Activated naive CD8-positive, alpha-beta T cell treated with anti-CD3 and anti-CD28 coated beads for 36 hours (primary cell): ENCODE results near the gene NFIB. TPM values are rescaled to one million over a fixed set of nuclear protein-coding genes. Genes with fewer than 3 reads are reported as not detected.

Source experiments
- DNase-seq: peaks from one replicate; pipeline ENCODE4 v3.0.0; 2021
- H3K27ac Mint-ChIP-seq: one replicate; pipeline ENCODE4 v1.8.0; 2022; ENCODE audit warnings: mild to moderate bottlenecking, moderate library complexity, mixed read lengths
- H3K27me3 Mint-ChIP-seq: one replicate; pipeline ENCODE4 v1.8.0; 2022; ENCODE audit warnings: mild to moderate bottlenecking, mixed read lengths
- H3K36me3 Mint-ChIP-seq: one replicate; pipeline ENCODE4 v1.8.0; 2021; ENCODE audit warnings: mild to moderate bottlenecking, mixed read lengths
- H3K4me1 Mint-ChIP-seq: one replicate; pipeline ENCODE4 v1.8.0; 2021; ENCODE audit warnings: mixed read lengths
- H3K4me3 Mint-ChIP-seq: one replicate; pipeline ENCODE4 v1.8.0; 2022; ENCODE audit warnings: mild to moderate bottlenecking, moderate library complexity, mixed read lengths
- H3K9me3 Mint-ChIP-seq: one replicate; pipeline ENCODE4 v1.8.0; 2022; ENCODE audit warnings: mixed read lengths
- total RNA-seq, 2 experiments: library from RNA; stranded (reverse); gene quantifications; one replicate each; pipeline ENCODE4 v1.2.3, GENCODE V29; 2021

Gene NFIB
- total RNA-seq, 2 experiments from 2014 or later: not detected

DNA sequence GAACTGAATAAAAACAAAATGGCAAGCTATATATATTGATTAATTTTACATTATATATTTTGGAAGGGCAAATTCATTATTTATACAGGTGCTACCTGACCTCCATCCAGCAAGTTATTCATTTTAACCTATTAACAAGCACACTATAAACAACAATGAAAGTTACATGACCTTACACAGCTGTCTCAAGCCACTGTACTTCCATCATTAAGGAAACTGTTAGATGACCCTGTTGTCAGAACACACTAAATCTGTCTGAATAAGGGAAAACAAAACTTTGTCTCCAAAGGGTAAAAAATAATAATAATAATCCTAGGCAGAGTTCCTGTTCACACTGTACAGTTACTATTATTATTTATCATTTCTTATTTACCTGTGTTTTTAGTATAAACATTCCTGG, 44.0 kb downstream of the NFIB start:
- H3K36me3 Mint-ChIP-seq: no peaks in the 10 kb centered on the region
- H3K27ac Mint-ChIP-seq: no peak overlapping the region
- no peaks in the 10 kb centered on the region for H3K4me1 Mint-ChIP-seq
- H3K9me3 Mint-ChIP-seq: no peaks in the 10 kb centered on the region
- no peak for DNase-seq
- H3K4me3 Mint-ChIP-seq: no peak overlapping the region
- peaks cover 28% of the 10 kb centered on the region for H3K27me3 Mint-ChIP-seq

DNA sequence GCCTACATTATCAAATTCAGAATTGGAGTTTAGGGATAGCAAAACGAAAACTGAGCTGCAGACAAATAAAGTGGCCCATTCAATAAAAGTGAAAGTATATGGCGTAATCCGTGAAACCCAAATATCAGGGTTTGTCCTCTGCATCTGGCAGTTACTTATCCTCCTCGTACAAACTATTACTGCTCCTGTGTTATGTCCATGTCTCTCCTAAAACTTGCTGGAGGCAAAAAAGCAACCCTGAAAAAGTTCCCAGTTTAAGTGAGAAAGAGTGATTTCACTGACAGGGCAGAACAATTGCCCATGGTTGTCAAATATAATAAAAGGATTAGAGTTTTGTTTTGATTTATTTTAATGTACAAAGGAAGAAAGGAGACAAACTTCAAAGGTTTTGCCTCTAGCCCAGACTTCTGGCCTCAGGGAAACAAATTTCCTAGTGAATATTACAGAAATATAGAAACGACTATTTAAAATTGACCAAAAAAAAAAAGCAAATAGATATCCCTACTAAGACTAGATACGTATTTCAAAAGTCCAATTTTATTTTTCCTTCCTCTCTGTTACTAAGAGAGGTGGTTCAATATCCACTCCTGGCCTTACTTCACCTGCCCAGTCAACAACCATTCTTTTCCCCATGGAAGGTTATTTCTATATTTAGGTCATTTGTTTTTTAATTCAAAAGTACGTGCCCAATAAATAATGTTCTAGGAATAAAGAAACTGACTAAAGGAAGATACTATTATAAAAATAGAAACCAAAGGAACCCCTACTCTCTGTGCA, 50.0 kb downstream of the NFIB start:
- Mint-ChIP-seq H3K27ac (no peak overlapping the region), H3K4me1 (no peaks in the 10 kb centered on the region), H3K27me3 (no peaks in the 10 kb centered on the region), H3K36me3 (no peaks in the 10 kb centered on the region), H3K9me3 (no peaks in the 10 kb centered on the region), H3K4me3 (no peak overlapping the region)
- DNase-seq: no peak

DNA sequence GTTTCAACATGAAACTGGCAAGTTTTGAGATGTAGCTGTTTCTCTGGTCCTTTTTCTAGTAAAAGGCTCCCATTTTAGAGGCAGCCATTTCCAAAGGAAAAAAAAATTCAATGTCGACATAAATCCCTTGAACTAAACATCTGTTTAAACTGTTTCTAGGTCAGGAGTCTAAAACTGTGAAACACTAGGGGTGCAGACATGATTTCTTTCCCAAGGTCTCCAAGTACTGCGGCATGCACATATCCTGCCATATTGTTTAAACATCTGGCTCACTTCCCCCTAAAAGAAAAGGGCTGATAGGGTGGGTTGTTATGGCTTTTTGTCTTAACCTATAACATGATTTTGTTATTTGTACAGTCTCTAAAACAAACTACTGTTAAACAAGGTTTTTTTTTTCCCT, 51.1 kb downstream of the NFIB start:
- no peak overlapping the region for H3K4me3 Mint-ChIP-seq

DNA sequence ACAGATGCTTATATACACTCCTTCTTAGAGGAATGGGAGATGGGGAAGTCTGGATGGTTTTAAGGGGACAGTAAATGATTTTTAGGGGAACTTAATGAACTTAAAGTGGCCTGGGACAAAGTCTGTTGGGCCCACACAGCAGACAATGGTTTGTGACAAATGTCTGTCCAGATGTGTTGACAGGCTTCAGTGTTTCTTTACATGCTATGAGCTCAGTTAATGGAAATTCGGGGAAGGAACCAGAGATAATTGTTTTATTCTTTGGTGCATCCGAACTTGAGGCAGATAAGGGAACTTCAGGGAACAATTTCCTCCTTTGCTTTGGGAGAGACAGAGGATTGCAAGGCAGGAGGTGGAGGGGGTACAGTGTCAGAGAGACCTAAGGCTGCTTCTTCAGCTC, 52.3 kb downstream of the NFIB start:
- no peaks in the 10 kb centered on the region for H3K27me3 Mint-ChIP-seq
- no peak overlapping the region for H3K4me3 Mint-ChIP-seq
- H3K27ac Mint-ChIP-seq: no peak overlapping the region
- H3K9me3 Mint-ChIP-seq: no peaks in the 10 kb centered on the region
- no peaks in the 10 kb centered on the region for H3K36me3 Mint-ChIP-seq
- no peaks in the 10 kb centered on the region for H3K4me1 Mint-ChIP-seq
- DNase-seq: no peak

More for the DNA sequence above, 51.1 kb downstream of the NFIB start:
- no peak overlapping the region for H3K27ac Mint-ChIP-seq
- H3K36me3 Mint-ChIP-seq: no peaks in the 10 kb centered on the region
- no peaks in the 10 kb centered on the region for H3K27me3 Mint-ChIP-seq
- H3K4me1 Mint-ChIP-seq: no peaks in the 10 kb centered on the region
- DNase-seq: no peak
- H3K9me3 Mint-ChIP-seq: no peaks in the 10 kb centered on the region

DNA sequence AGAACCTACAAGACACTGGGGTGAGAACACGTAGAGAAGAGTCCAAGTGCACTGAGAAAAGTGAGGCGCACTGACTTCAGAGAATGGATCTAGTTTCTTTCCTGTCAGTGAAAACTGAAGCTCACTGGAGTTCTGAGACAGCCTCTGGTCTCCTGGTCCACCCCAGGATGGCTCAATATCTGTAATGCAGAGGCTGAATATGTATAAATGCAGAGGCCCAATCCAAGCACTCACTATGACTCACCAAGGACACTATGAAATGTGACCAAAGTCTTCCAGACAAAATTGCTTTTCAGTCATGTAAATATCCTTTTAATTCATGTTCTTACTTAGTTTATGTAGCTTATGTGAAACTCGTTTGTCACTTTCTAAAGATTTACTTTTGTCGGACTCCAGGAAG, 53.8 kb downstream of the NFIB start:
- no peaks in the 10 kb centered on the region for H3K27me3 Mint-ChIP-seq
- no peaks in the 10 kb centered on the region for H3K4me1 Mint-ChIP-seq
- H3K4me3 Mint-ChIP-seq: no peak overlapping the region
- no peak overlapping the region for H3K27ac Mint-ChIP-seq
- no peak for DNase-seq
- H3K9me3 Mint-ChIP-seq: no peaks in the 10 kb centered on the region
- no peaks in the 10 kb centered on the region for H3K36me3 Mint-ChIP-seq

DNA sequence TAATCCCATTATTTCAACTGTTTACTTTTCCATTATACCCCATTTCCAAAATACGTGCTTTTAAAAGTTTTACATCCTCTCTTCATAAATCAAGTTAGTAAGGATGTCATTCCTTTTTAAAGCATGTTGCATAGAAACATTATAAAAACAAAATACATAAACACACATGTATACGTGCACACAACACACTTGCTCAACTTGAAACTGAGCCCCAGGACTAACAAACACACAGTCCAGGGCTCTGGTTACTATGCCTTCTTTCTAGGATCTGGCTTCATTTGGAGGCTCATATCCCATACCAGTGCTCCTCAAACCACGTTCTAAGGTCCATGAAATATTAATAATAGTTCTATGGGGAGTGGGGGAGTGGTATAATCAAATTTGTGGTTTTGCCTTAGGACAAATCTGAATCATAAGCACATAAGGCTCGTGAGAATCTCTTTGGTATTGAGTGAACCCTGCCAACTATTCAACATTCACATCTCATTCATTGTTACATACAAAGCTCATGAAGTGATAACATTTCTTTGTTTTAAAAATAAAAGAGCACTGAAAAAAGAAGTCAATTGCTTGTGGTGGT, 55.2 kb downstream of the NFIB start:
- Mint-ChIP-seq H3K27ac (no peak overlapping the region), H3K36me3 (no peaks in the 10 kb centered on the region), H3K4me1 (no peaks in the 10 kb centered on the region), H3K9me3 (no peaks in the 10 kb centered on the region), H3K4me3 (no peak overlapping the region), H3K27me3 (no peaks in the 10 kb centered on the region)
- DNase-seq: no peak

DNA sequence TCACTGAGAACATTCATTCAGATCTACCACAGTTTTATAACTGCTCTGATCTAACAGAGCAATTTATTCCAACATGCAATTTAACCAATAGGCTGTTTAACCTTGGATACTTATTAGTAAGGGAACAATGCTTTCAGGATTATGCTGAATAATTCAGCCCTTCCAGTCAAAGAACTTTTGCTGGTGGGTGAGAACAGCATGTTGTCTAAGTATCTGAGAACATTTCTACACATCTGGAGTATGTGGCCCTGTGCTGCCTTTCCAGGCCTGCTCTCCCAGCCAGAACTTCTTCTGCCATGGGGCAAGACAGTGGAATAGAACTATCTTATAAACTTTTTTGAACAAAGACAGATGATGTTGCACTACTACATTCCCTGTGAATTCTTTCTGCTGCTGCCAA, 55.8 kb downstream of the NFIB start:
- no peaks in the 10 kb centered on the region for H3K27me3 Mint-ChIP-seq
- no peaks in the 10 kb centered on the region for H3K9me3 Mint-ChIP-seq
- no peak for DNase-seq
- H3K36me3 Mint-ChIP-seq: no peaks in the 10 kb centered on the region
- no peaks in the 10 kb centered on the region for H3K4me1 Mint-ChIP-seq
- H3K4me3 Mint-ChIP-seq: no peak overlapping the region
- no peak overlapping the region for H3K27ac Mint-ChIP-seq

DNA sequence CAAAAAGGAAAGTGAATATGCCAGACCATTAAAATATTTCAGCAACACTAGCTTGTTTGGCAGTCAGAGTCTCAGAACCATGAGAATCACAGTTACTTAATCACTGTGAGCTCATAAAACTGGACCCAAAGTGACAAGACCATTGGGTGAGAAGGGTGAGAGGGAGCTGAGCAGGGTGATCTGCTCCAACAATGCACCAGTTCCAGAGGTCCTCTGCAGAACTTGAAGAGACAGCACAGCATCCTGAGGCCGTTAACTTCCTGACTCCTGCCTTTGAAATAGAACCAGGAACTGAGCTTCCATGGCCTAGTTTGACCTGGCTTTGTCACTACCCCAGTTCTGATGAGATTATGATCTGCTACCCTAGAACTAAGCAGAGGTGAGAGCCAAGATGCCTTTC, 57.4 kb downstream of the NFIB start:
- no peaks in the 10 kb centered on the region for H3K27me3 Mint-ChIP-seq
- no peak for DNase-seq
- H3K27ac Mint-ChIP-seq: no peak overlapping the region
- no peak overlapping the region for H3K4me3 Mint-ChIP-seq
- H3K36me3 Mint-ChIP-seq: no peaks in the 10 kb centered on the region
- H3K9me3 Mint-ChIP-seq: no peaks in the 10 kb centered on the region
- no peaks in the 10 kb centered on the region for H3K4me1 Mint-ChIP-seq

DNA sequence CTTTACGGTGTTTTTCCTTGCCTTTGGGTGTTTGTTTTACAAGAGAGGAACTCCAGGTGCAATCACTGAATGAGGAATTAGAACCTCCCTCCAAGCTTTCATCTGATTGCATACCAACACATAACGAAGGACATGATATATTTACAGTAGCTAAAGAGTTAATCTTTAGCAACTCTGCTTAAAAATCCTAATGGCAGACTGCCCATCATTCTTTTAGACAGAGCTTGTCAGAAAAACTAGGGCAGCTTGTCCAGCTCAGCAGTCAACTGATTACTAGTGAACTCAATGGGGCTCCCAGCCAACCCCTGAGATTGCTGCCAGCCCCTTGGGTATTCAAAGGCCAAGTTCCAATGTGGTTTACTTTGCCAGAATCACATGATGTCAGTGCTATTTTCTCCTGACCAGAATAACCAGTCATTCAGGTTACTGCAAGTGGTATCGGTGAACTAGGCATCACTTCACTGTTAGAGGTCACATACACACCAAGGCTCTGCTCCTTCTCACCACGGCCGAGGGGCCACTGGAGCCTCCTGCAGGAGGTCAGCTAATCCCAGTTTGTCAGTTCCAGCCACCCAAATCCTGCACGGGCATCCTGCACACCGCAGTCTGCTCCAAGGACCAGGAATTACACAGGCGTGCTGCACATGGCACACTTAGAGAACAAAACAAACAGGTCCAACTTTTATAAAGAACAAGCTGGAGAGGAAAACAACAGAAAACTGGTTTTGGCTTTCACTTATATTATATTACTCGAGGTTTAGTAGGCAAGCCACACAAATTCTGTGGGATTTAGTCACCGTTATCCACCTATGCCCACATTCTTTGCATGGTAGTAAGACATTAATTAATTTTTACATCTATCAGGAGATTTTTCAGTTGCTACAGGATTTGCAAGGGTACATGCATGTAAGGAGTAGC, 62.5 kb downstream of the NFIB start:
- Mint-ChIP-seq H3K27me3 (peaks cover 13% of the 10 kb centered on the region), H3K4me3 (no peak overlapping the region), H3K27ac (no peak overlapping the region), H3K4me1 (no peaks in the 10 kb centered on the region), H3K9me3 (no peaks in the 10 kb centered on the region), H3K36me3 (no peaks in the 10 kb centered on the region)
- no peak for DNase-seq

DNA sequence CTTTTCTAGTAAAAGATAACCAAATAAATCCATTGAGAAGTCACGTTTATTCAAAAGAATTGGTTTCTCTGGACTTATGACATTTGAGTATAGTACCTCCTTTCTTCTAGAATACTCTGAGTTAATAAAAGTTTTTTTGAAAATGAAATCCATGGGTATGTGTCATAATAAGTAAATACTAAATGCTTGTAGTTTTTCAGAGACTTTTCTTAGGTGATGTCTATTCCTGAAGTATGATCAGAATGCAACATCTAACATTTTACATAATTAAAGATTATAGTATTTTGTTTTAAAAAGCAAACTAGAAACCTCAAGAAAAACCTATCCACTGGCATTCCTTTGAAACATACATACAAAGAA, 63.2 kb downstream of the NFIB start:
- H3K4me3 Mint-ChIP-seq: no peak overlapping the region
- peaks cover 13% of the 10 kb centered on the region for H3K27me3 Mint-ChIP-seq
- DNase-seq: no peak
- no peaks in the 10 kb centered on the region for H3K36me3 Mint-ChIP-seq
- H3K9me3 Mint-ChIP-seq: no peaks in the 10 kb centered on the region
- no peaks in the 10 kb centered on the region for H3K4me1 Mint-ChIP-seq
- no peak overlapping the region for H3K27ac Mint-ChIP-seq

DNA sequence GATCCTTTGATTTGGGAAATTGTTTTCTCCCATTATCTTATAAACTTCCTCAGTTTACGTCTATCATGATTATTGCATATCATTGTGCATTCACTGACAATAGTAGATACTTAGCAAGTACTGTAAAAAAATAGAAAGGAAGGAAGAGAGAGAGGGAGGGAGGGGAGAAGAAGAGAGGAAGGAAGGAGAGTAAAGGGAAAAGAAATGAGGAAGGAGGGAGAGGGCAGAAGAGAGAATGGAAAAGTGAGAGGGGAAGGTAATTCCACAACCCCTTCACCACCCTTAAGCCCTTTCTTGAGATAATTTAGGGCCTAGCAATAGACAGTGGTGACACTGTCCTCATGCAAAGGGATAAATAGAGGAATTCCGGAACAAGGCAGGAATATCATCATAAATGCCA, 64.4 kb downstream of the NFIB start:
- no peak overlapping the region for H3K4me3 Mint-ChIP-seq

DNA sequence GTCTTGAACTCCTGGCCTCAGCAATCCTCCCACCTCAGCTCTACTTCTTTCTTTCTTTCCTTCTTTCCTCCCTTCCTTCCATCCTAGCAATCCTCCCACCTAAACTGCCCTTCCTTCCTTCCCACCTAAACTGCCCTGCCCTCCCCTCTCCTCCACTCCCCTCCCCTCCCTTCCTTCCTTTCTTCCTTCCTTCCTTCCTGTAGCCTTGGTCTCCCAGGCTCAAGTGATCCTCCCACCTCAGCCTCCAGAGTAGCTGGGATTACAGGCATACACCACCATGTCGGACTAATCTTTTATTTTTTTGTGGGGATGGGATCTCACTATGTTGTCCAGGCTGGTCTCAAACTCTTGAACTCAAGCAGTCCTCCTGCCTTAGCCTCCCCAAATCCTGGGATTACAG, 65.8 kb downstream of the NFIB start:
- H3K4me1 Mint-ChIP-seq: no peaks in the 10 kb centered on the region
- peaks cover 23% of the 10 kb centered on the region for H3K27me3 Mint-ChIP-seq
- H3K36me3 Mint-ChIP-seq: no peaks in the 10 kb centered on the region
- no peak for DNase-seq
- no peaks in the 10 kb centered on the region for H3K9me3 Mint-ChIP-seq
- H3K4me3 Mint-ChIP-seq: no peak overlapping the region
- H3K27ac Mint-ChIP-seq: no peak overlapping the region

More for the DNA sequence above, 64.4 kb downstream of the NFIB start:
- no peaks in the 10 kb centered on the region for H3K36me3 Mint-ChIP-seq
- DNase-seq: no peak
- H3K27ac Mint-ChIP-seq: no peak overlapping the region
- H3K4me1 Mint-ChIP-seq: no peaks in the 10 kb centered on the region
- peaks cover 20% of the 10 kb centered on the region for H3K27me3 Mint-ChIP-seq
- H3K9me3 Mint-ChIP-seq: no peaks in the 10 kb centered on the region

DNA sequence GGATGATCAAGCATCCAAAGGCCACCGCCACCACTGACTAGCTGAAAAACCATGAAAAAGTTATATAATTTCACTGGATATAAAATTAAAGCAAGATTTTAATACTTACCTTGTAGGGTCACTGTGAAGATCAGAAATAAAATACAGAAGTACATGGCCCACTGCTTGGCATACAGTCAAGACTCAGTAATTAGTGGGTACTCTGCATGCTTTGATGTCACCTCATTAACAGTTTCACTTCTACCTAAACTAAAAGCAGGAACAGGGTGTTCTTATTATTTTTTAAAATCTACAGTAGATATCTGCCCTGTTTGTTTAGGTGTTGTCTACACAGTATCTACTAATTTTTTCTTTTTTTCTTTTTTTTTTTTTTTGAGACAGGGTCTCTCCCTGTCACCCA, 66.4 kb downstream of the NFIB start:
- Mint-ChIP-seq H3K27me3 (peaks cover 23% of the 10 kb centered on the region), H3K4me3 (no peak overlapping the region), H3K4me1 (no peaks in the 10 kb centered on the region), H3K36me3 (no peaks in the 10 kb centered on the region), H3K27ac (no peak overlapping the region), H3K9me3 (no peaks in the 10 kb centered on the region)
- DNase-seq: no peak

DNA sequence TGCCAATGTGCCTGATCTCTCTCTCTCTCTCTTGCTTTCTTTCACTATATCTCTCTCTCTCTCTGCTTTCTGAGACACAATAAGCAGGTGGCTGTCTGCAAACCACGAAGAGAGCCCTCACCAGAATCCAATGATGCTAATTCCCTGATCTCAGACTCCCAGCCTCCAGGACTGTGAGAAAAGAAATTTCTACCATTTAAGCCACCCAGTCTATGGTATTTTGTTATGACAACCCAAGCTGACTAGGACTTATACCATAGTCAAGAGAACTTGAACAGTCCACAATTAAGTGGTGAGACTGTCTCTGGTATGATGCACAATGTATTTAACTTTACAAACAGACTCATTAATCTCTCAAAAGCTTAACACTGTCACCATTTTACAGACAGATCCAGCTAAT, 67.0 kb downstream of the NFIB start:
- Mint-ChIP-seq H3K4me3 (no peak overlapping the region), H3K4me1 (no peaks in the 10 kb centered on the region), H3K9me3 (no peaks in the 10 kb centered on the region), H3K36me3 (no peaks in the 10 kb centered on the region), H3K27me3 (peaks cover 23% of the 10 kb centered on the region), H3K27ac (no peak overlapping the region)
- no peak for DNase-seq

DNA sequence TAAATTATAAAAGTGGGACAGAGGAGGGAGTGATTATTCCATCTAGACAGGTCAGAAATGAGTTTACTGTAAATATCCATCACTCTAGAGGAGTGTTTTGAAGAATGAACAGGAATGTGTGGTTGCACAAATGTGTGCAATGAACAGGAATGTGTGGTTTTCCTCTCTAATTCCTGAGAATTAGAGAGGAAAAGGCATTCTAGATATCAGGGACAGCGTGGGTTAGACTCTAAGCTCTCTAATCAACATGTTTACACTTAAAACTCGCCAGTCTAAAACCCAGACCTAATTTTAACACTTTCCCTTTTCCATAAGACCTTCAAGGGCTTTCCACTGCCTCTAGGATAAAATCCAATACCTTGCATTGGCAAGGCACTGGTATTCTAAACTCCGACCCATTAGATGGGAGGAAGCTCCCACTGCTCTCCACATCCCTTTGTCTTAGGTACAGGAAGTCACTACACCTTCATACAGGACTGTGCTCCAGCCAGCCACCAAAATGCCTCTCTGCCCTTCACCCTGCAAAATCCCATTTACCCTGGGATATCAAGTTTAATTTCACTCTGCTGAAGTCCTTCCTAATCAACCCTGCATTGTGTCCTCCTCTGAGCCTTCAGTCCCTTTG, 67.9 kb downstream of the NFIB start:
- peaks cover 23% of the 10 kb centered on the region for H3K27me3 Mint-ChIP-seq
- no peaks in the 10 kb centered on the region for H3K9me3 Mint-ChIP-seq
- DNase-seq: no peak
- no peaks in the 10 kb centered on the region for H3K36me3 Mint-ChIP-seq
- no peak overlapping the region for H3K27ac Mint-ChIP-seq
- no peaks in the 10 kb centered on the region for H3K4me1 Mint-ChIP-seq
- no peak overlapping the region for H3K4me3 Mint-ChIP-seq
